Measurements from ENCODE around the gene UGT1A1.

DNA sequence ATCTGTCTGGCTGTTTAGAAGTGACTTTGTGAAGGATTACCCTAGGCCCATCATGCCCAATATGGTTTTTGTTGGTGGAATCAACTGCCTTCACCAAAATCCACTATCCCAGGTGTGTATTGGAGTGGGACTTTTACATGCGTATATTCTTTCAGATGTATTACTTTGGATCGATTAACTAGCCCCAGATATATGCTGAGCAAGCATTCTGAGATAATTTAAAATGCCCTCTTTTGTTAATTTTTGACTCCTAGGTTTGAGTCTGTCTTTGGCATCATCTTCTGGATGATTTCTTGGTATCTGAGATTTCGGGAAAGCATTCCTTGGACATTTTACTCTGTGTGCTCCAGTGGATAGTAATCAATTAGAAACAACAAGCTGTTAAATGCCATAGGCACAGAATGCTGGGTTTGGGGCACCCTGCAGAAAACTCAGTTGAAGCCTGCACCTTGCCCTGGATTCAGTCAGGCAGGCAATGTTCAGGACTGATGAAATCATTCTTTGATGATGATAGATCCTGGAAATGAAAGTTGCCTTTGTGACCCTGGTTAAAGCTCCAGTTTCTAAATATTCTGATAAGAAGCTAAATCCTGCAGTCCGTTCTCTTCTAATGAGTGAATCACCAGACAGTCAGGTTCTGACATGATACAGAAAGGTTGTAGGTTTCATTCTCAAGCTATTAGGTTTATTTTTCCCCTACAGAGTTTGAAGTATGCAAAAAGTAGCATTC lies 1.1 kb downstream of the UGT1A1 start:
- TF ChIP-seq, protein P1, sequence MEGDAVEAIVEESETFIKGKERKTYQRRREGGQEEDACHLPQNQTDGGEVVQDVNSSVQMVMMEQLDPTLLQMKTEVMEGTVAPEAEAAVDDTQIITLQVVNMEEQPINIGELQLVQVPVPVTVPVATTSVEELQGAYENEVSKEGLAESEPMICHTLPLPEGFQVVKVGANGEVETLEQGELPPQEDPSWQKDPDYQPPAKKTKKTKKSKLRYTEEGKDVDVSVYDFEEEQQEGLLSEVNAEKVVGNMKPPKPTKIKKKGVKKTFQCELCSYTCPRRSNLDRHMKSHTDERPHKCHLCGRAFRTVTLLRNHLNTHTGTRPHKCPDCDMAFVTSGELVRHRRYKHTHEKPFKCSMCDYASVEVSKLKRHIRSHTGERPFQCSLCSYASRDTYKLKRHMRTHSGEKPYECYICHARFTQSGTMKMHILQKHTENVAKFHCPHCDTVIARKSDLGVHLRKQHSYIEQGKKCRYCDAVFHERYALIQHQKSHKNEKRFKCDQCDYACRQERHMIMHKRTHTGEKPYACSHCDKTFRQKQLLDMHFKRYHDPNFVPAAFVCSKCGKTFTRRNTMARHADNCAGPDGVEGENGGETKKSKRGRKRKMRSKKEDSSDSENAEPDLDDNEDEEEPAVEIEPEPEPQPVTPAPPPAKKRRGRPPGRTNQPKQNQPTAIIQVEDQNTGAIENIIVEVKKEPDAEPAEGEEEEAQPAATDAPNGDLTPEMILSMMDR (IDR thresholded peaks at IDR 0.05): no peak
- no peak for TF ChIP-seq EZH2 (IDR thresholded peaks at IDR 0.05; ENCODE audit: borderline replicate concordance, insufficient read depth, low read depth, low read length, poor library complexity, severe bottlenecking)
